ENCODE data around the gene GDPD3.

DNA sequence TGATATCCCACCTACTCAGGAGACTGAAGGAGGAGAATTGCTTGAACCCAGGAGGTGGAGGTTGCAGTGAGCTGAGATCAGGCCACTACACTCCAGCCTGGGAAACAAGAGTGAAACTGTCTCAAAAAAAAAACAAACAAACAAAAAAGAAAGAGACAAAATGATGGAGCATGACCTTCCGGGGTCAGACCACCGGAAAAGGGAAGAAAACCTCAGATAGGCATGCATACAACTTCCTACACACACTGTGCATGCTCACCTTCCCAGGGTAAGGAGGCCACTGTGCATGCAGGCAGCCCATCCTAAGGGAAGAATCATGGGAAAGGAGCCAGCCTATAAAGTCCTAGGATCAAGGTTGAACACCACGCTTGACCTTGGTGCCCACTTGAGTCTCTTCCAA, 19.3 kb upstream of the GDPD3 start:
- TF ChIP-seq, protein P1, sequence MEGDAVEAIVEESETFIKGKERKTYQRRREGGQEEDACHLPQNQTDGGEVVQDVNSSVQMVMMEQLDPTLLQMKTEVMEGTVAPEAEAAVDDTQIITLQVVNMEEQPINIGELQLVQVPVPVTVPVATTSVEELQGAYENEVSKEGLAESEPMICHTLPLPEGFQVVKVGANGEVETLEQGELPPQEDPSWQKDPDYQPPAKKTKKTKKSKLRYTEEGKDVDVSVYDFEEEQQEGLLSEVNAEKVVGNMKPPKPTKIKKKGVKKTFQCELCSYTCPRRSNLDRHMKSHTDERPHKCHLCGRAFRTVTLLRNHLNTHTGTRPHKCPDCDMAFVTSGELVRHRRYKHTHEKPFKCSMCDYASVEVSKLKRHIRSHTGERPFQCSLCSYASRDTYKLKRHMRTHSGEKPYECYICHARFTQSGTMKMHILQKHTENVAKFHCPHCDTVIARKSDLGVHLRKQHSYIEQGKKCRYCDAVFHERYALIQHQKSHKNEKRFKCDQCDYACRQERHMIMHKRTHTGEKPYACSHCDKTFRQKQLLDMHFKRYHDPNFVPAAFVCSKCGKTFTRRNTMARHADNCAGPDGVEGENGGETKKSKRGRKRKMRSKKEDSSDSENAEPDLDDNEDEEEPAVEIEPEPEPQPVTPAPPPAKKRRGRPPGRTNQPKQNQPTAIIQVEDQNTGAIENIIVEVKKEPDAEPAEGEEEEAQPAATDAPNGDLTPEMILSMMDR (IDR thresholded peaks at IDR 0.05; ENCODE audit: low read depth, low read length, poor library complexity, severe bottlenecking) = no peak
- no peak for TF ChIP-seq EZH2phosphoT487 (IDR thresholded peaks at IDR 0.05; ENCODE audit: borderline replicate concordance, low read length)
